Sigmoid colon (tissue), 4 donors: ENCODE measurements around the gene KDM1A.

ENCODE experiments used
- EP300 ChIP-seq, 4 donors: sonication (generic); formaldehyde crosslinking; IDR thresholded peaks; one replicate each; pipeline ENCODE4 v1.6.1; 2017; ENCODE audit warnings: antibody characterized with exemption in 4 of 4
- POLR2A ChIP-seq, 2 donors: fragments of 450-650 bp; IDR thresholded peaks; one replicate each; pipeline ENCODE4 v1.6.1; 2016; ENCODE audit warnings: antibody characterized with exemption in 2 of 2, mild to moderate bottlenecking in 2 of 2, moderate library complexity in 2 of 2
- POLR2AphosphoS5 ChIP-seq, 4 donors: sonication (generic); formaldehyde crosslinking; IDR thresholded peaks; one replicate each; pipeline ENCODE4 v1.6.1; 2017; ENCODE audit warnings: antibody characterized with exemption in 4 of 4
- TF ChIP-seq, protein P1 (sequence below), 4 experiments: fragments of 450-650 bp in 3 of 4; fragments of 200-600 bp in 1 of 4; IDR thresholded peaks; one replicate each; pipeline ENCODE4 v1.5.1; 2016 to 2019; ENCODE audit warnings: antibody characterized with exemption in 4 of 4, mild to moderate bottlenecking in 3 of 4, moderate library complexity in 2 of 4

DNA sequence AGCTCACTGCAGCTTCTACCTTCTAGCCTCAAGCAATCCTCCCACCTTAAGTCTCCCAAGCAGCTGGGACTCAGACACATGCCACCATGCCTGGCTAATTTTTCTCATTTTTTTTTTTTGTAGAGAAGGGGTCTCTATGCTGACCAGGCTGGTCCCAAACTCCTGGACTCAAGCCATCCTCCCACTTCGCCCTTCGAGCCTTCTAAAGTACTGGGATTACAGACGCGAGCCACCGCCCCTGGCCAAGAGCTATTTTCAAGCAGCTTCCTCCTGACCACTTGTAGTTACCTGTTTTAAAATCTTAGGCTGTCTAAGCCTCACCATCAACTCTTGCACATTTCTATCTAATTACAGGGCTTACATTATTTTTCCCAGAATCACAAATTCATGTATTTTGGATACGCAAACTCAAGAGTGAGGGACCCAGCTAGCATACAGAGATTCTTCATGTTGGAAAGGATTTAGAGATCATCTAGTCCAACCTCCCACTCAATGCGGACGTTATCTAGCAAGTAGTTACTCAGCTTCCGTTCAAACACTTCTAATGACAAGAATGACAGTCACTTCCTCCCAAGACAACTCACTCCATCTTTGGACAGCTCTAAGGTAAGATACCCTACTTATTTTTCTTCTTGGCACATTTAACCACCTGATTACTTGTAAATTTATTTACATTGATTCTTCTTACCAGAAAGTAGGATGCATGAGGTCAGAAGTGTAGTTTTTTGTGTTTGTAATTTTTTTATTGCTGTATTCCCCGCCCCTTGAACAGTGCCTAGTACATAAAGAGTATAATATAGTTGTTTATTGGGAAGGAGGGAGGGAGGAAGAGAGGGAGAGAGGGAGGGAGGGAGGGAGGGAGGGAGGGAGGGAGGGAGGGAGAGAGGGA, 84.0 kb downstream of the KDM1A start:
- TF ChIP-seq, protein P1, sequence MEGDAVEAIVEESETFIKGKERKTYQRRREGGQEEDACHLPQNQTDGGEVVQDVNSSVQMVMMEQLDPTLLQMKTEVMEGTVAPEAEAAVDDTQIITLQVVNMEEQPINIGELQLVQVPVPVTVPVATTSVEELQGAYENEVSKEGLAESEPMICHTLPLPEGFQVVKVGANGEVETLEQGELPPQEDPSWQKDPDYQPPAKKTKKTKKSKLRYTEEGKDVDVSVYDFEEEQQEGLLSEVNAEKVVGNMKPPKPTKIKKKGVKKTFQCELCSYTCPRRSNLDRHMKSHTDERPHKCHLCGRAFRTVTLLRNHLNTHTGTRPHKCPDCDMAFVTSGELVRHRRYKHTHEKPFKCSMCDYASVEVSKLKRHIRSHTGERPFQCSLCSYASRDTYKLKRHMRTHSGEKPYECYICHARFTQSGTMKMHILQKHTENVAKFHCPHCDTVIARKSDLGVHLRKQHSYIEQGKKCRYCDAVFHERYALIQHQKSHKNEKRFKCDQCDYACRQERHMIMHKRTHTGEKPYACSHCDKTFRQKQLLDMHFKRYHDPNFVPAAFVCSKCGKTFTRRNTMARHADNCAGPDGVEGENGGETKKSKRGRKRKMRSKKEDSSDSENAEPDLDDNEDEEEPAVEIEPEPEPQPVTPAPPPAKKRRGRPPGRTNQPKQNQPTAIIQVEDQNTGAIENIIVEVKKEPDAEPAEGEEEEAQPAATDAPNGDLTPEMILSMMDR (IDR thresholded peaks at IDR 0.05), result no peak
- no peak for TF ChIP-seq EP300 (IDR thresholded peaks at IDR 0.05)
- no peak for TF ChIP-seq POLR2A (IDR thresholded peaks at IDR 0.05)
- no peak for TF ChIP-seq POLR2AphosphoS5 (IDR thresholded peaks at IDR 0.05)
